ENCODE data around the gene EXOC3. TPM values are rescaled to one million over a fixed set of nuclear protein-coding genes. Genes with fewer than 3 reads are reported as not detected.
"Not testable (repeated sequence)": the region's sequence is repeated elsewhere in the genome, so short reads cannot be mapped to it uniquely, and the experiment has no call there.

EXOC3 gene
- total RNA-seq, 1 donor from 2014 or later = 35.3 TPM

DNA sequence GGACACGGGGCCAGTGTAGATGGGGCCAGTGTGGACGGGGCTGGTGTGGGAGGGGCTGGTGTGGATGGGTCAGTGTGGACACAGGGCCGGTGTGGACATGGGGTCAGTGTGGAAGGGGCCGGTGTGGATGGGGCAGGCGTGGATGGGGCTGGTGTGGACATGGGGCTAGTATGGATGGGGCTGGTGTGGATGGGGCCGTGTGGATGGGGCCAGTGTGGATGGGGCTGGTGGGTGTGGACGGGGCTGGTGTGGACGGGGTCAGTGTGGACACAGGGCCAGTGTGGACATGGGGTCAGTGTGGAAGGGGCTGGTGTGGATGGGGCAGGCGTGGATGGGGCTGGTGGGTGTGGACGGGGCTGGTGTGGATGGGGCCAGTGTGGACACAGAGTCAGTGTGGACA lies 57.5 kb downstream of the EXOC3 start:
- no peak for DNase-seq (ENCODE audit: low read depth, low spot score)

DNA sequence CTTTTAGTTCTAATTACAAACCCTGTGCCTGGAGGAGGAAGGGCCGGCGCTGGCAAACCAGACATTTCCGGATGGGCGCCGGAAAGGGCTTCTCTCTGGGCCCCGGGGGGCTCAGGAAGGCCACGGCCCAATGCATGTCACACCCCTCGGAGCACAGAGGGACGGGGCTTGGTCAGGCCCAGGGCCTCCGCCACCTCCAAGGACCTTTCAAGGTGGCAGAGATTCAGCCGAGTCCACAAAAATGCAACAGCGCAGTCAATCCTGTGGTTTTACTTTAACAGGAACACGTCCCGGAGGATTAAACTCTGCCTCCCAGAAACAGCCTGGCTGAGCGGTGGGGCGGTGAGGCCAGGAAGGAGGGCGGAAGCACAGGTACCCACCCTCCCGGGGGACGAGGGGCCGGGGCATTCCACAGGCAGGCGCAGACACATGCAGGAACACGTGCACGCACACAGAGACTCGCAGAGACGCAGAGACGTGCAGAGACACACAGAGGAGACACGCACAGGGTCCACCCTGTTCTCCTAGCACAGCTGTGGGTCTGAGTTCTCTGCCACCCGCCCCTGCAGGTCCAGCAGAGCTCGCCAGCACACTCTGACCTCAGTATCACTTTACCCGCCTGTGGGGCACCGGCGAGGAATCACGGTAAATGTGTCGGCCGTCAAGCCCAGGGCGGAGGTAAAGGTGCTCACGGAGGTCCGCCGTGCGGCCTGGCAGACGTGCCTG lies 58.3 kb downstream of the EXOC3 start:
- DNase-seq (ENCODE audit: low read depth, low spot score) = no peak

DNA sequence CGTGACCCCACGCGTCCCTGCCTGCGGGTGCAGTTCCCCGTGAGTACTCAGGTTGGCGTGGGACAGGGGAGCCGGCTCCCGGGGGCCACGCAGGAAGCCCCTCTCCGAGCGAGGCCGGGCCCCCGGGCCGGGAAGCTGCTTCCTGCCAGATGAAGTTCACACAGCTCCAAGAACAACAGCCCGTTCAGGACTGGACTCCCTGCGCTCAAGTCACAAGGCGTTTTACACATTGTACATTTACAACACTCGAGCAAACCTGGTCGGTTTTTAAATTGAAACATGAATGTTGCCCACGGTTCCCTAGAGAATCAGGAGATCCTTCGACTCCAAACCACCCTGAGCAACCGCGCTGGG lies 58.8 kb downstream of the EXOC3 start:
- no peak for DNase-seq (ENCODE audit: low read depth, low spot score)

DNA sequence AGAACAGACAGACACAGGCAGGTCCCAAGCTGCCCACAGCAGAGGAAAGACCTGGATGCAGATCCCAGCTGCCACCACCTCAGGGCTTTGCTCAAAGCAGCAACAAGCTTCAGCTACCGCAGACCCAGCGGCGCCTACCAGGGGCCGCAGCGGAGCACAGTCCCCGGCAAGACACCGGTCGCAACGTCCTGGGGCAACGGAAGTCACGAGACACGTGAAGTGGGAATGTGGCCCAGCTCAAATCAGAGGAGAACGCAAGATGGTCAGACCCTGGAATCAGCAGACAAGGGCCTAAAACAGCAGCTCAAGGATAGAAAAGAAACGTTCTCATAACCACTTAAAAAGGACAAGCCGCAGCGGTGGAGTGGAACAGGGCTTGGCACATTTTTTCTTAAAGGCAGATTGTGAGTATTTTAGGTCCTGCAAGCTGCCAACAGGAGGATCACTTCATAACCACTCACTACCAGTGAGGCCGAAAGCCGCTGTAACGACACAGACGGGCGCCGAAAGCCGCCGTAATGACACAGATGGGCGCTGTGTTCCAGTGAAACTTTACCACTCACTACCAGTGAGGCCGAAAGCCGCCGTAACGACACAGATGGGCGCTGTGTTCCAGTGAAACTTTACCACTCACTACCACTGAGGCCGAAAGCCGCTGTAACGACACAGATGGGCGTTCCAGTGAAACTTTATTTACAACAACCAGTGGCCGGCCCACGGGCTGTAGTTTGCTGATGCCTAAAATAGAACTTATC lies 59.5 kb downstream of the EXOC3 start:
- no peak for DNase-seq (ENCODE audit: low read depth, low spot score)

DNA sequence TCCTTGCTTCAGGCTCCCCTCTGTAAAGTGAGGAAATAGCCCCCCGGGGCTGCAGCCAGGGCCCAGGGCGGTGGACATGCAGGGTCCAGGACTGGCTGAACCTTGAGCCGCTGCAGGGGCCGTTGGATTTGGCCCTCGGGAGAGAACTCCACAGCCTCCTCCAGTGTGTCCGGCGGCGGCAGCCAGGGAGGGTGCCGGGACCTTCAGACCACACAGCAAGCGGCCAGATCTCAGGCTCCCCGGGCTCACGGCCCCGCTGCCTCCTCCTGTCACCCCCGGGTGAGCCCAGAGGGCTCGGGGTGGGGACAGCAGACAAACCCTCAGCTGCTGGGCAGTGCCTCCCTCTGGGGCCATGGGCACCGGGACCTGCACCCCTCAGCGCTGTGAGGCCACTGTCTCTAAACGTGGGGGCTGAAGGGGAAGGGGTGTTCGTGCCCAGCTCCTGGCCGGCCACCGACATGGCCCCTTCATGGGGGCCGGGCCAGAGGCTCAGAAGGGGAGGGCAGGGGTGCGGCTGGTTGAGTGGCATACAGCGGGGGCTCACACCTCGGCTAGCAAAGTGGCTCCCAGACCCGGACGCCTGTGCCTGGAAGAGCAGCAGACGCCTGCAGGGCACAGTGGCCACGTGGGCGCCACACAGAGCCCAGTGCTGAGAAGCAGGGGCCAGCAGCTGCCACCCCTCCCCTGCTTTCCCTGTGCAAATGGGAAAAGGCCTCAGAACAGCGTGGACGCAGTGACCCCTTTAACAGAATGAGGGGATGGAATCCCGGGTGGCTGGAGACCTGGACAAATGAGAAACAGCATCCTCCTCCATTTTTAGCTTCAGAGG lies 61.6 kb downstream of the EXOC3 start:
- no peak for DNase-seq (ENCODE audit: low read depth, low spot score)

DNA sequence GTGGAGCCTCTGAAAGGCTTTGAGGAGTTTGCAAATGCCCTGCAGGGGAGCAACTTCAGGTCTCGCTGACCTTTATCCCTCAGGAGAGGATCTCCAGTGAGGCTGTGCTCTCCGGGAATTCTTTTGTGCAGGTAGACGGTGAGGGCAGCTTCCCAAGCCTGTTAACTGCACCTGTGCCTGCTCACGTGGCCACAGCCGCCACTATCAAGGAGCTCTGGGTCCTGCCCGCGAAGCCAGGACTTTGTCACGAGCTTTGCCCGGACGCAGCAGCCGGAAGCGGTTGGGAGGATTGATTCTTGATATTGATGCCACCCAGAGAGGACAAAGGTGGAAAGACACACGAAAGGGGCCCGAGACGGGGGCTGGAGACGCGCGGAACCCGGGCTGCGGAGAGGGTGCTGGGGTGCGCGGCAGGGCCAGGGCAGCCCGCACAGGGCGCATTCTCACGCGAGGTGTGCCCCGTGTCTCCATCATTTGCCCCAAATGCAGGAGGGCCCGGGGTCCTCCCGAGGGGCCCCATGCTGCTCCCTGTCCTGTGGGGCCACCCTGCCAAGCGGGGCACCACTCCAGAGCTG lies 63.1 kb downstream of the EXOC3 start:
- DNase-seq (ENCODE audit: low read depth, low spot score) = no peak

DNA sequence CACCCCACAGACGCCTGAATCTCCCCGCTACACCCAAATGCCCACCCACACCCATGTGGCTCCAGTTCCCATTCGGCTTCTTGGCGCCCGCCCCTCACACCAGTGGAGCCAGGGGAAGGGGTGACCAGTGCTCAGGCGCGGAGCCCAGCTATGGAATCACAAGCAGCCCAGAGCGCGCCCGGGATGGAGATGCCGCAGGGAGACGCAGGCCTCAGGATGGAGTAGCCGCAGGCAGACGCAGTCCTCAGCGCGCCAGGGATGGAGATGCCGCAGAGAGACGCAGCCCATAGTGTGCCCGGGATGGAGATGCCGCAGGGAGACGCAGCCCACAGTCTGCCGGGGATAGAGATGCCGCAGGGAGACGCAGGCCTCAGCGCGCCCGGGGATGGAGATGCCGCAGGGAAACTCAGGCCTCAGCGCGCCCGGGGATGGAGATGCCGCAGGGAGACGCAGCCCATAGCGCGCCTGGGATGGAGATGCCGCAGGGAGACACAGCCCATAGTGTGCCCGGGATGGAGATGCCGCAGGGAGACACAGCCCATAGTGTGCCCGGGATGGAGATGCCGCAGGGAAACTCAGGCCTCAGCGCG lies 65.1 kb downstream of the EXOC3 start:
- DNase-seq (ENCODE audit: low read depth, low spot score) = not testable (repeated sequence)

DNA sequence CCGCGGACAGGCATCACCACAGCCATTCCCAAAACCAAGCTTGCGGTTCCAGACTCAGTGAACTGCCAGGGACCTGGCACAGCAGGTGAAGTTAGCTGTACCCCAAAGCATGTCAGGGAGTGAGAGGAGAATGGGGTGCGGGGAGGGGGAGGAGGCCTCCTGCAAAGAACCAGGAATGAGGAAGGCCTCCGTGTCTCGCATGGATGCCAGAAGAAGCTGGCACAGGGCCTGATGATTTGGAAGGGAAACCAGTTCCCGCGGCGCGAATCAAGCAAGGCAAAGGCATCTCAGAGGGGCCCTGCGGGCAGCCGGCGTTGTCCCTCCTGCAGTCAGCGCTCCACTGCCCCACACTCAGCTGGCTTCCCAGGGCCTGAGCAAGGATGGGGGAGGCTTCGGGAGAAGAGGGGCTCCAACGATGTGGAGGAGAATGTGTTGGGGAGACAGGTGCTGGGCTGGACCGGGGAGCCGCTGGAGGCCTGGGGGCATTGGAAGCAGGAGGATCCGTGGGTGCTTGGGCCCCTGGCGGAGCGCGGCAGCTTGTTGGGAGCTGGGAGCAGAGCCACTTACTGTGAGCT lies 66.7 kb downstream of the EXOC3 start:
- DNase-seq (ENCODE audit: low read depth, low spot score) = no peak

DNA sequence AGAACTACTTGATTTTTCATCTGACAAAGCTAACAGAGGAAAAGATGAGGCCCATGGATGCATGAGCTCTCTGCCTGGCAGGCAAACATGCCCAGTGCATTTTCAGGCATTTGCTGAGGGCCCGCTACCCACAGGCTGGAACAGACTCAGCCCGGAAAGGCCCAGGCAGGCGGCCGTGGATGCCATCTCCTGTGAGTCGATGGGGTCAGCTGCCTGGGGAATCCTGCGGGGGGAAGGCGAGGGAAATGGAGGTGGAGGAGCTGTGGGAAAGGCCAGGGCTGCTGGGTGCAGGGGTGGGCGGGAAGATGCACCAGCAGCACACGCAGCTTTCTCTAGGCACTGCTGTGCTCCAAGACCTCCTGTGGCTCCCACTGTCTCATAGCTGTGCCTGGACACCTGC lies 67.5 kb downstream of the EXOC3 start:
- no peak for DNase-seq (ENCODE audit: low read depth, low spot score)

DNA sequence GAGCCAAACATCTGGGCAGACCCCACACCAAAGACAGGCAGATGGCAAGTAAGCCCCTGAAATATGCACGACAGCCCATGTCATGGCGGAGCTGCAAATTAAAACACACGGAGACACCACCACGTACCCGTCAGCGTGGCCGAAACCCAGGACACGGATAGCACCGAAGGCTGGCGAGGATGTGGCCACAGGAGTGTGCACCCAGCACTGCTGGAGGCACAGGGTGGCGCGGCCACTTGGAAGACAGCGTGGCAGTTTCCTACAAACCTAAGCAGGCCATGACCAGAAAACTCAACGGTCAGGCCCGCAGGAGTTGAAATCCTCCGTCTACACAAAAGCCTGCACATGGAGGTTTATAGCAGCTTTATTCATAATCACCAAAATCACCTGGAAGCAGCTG lies 68.5 kb downstream of the EXOC3 start:
- DNase-seq (ENCODE audit: low read depth, low spot score) = no peak

DNA sequence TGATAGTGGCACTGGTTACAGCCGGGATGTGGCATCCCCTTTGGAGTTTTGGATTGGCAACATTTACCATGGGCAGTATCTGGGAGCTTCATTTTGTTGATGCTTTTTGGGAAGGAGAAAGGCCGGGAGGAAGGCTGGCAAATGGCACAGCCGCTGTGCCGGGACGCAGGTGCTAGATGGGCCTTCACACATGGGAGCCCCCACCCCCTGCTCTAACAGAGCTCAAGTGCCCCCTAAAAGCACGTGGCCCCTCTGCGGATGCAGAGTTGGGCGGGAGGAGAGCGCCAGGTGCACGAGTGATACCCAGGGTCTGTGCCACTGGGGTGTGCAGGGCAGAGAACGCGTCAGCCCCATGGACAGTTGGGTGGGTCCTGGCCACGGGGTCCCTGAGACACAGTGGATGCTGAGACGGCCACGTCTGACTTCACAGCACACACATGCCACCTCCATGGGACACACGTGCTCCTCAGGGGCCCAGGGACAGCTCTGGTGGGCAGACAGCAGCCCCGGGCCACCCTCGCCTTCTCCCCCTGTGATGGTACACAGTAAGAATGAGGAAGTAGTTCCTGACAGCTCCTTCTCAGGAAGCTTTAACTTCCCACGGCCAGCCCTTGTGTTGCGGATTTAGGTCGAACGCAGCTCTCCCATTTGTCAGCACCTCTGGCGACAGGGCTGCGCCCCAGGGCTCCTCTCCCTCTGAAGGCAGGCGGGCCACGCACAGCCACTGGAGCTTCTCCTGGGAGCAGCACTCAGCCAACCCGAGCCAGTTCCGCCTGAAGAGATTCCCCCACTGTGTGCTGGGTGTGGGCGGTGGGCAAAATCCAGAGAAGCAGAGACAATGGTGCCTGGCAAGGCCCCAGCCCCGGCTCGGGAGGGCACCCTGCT lies 70.5 kb downstream of the EXOC3 start:
- no peak for DNase-seq (ENCODE audit: low read depth, low spot score)

DNA sequence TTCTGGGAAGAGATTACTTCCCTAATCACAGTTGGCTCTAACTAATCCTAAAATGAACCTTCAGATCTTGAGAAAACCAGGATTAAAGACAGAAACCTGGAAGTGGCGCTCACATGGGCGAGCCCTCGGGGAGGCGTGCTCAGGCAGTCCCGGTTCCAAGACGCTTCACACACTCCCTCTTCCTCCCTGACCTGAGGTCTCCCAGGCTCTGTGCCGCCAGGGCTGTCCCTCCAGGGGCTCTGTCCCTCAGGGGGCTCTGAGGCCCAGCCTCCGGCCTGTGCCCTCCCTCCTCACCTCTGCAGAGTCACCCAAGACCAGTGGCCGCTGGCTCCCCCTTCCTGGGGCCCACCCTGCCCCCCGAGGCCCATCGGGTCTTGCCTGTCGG lies 71.1 kb downstream of the EXOC3 start:
- no peak for DNase-seq (ENCODE audit: low read depth, low spot score)

DNA sequence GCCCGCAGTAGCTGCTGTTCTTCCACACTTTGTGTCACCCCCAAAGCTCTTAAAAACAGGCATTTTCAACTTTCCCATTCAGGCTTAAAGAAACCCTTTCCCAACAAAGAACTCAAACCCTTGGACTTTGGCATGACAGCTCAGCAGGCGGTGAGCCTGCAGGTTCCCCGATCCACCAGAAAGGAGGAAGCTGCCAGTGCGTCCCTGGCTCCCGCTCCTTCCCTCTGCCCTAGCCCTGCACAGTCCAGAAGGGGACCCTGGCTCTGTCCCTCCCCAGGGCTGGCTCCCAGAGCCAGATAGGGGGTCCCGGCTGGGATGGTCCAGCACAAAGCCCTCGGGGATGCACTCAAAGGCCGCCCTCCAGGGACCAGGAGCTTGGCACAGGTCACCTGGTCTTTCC lies 71.7 kb downstream of the EXOC3 start:
- DNase-seq (ENCODE audit: low read depth, low spot score) = no peak

DNA sequence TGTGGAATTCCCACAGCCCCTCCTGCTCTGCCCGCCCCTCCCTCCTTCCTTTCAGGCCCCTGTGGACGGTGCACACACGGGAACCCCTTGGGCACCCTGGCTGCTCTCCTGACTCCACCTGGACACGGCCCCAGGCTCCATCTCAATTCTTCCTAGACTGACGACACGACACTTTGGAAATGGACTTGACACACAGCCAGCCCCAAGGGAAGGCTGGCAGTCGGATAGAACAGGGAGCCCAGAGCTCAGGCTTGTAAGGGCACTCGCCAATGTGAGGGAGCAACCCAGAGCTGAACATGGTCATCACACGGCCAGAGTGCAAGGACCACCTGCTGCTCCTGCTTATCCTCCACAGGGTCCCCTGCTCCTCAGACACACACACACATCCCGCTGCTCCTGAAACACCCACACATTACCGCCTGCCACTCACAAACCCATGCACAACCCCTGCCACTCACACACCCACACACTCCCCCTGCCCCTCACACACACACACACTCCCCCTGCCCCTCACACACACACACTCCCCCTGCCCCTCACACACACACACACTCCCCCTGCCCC lies 72.4 kb downstream of the EXOC3 start:
- DNase-seq (ENCODE audit: low read depth, low spot score) = no peak

DNA sequence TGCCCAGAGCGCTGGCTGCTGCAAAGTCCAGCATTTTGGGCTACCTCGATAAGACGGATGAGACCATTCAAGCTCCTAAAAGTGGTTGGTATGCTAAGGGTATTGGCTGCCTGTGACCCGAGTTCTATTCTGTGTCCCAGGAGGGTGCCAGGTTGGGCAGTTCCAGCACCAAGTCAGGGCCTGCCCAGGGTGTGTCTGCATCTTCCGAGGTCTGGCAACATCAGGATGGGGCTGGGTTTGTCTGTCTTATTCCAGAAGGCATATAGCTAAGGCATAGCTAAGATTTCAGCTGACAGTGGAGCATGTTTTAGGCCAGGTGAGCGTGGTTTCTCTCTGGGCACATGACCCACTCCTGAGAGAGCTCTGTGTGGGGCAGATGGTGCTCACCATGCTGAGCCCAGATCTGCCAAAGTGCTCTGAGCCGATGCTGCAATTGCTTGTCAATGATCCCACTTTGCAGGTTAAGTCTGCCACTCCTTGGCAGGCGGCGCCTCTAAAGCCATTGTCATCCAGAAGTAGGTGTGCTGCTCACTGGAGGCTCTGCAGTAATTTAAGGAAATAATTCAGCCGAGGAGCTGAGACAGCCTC lies 73.5 kb downstream of the EXOC3 start:
- no peak for DNase-seq (ENCODE audit: low read depth, low spot score)
